CD4-positive, alpha-beta T cell treated with Interferon gamma for 1 hour (primary cell): ENCODE data around the gene SPACA9.

Source experiments
- DNase-seq: peaks from one replicate; pipeline ENCODE4 v3.0.0-alpha.2; 2020

The SPACA9 gene

DNA sequence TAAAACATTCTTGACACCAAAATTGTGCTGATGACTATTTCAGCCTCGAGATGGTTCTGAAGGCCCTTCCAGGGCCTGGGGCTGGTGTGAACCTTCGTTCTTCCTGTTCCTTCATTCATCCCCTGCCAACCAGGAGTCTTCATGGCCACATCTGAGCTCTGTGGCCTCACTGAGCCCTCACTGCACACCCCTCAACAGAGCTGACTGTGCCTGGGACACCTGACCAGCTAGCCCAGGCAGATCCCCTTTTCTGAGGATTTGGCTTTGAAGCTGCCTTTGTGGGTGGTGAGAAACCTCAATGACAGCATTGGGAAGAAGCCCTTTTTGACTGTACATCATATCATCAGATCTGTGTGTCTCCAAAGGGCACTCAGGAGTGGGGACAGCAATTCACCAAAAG is 14.4 kb upstream of the SPACA9 start:
- no peak for DNase-seq

DNA sequence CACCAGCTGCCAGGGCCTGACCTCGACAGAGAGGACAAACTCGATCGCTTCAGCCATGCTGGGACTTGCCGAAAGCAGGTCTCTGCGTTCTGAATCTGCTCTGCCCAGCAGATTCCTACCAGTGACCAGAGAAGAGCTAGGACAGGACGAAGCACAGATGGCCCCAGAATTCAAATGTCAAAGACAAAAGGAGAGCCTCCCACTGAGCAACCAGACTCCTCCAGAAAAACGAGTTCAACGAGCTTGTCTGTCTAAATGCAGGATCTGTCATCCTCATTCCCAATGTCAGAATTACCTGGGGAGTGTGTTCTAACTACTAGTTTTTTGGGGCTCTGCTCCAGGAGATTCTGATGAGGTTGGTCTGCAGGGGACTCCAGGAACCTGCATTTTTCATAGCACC is 14.0 kb upstream of the SPACA9 start:
- DNase-seq = no peak

DNA sequence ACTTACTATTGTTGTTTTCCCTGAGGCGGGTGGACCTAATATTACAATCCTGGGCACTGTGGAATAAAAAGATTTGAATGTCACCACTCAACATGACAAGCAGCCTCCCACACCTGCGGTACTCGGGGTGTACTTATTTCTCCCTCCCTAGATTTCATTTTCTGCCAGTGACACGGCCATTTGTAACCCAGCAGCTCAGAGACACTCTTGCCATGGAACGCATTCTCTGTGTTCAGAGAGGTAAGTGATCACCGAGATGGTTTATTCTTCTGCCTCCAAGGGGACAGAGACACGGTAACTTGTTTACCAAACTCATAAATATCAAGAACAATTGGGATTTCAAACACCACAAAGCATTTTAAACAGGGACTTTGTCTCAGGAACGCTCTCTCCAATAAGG is 11.8 kb upstream of the SPACA9 start:
- no peak for DNase-seq

DNA sequence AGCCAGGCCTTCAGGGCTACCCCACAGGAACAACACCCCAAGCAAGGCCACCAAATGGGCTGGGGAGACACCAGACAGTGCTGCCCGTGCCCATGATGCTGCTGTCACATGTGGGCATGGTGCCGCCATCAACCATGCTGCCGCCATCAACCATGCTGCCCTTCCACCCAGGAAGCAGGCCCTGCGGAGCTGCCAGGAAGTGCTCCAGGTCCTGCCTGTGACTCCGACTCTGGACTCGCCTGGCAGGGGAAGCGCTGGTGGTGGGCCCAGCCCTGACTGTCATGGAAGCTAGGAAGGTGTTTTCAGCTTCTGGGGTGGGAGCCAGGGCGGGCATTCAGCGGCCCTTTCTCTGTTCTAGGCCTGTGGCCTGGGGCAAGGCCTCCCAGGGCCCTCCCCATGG is 9.4 kb upstream of the SPACA9 start:
- no peak for DNase-seq

DNA sequence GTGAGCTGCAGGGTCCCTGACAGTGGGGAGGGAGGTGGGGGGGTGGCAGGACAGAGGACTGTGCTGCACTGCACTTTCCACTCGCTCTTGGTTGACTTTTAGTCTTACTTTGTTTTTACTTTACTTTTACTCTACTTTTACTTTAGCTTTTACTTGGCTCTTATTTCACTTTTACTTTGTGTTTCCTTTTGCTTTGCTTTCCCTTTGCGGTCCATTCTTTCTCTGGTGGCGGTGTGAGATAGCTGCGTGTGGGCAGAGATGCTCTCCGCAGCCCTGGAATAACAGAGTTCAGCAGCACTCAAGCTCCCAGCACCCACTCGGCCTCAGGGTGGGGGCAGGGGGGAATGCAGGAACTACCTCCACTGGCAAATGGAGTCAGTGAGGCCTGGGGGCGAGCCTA is 5.3 kb upstream of the SPACA9 start:
- no peak for DNase-seq

DNA sequence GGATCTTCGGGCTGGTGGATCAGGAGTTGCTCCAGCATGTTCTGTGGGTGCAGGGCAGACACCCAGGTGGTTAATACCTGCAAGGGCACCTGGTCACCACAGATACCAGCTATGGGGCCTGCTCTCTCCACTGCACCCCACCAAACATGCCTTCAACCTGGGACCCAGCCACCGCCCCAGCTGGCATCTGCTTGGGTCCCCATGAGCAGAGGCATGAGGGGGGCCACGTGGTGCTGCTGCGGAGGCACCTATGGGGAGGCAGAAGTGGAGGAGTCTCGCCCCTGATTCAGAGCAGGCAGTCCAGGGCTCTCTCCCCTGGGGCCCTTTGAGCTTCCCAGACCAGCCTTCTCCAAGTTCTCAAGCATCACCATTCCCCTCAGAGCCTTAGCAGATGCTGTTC is 3.5 kb upstream of the SPACA9 start:
- no peak for DNase-seq

DNA sequence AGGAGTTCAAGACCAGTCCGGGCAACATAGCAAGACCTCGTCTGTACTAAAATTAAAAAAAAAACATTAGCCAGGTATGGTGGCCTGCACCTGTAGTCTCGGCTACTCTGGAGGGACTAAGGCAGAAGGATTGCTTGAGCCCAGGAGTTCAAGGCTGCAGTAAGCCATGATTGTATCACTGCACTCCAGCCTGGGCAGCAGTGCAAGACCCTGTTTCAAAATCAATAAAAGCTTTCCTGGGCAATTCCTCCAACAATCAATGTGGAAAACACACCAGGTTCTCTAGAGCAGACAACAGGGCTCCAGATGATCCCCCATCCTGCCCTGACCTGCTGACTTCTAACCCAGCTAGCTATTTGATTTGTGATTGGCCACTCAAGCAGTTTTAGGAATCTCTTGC is 1.8 kb upstream of the SPACA9 start:
- no peak for DNase-seq

DNA sequence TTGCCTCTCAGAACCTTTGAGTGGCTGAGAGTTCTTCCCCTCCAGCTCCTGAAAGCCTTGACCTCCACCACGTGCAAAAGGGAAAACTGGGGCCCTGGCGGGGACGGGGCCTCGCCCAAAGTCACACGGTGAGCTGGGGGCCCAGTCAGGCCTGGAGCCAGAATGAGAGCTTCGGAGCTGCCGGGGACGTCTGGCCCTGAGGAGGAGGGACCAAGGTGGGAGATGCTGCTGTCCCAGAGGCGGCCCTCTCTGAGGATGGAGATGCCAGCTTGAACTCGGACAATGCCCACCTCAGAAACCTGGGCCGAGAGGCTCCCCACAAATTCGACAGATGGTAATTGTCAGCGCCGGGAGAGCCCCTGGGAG is 1.3 kb upstream of the SPACA9 start:
- DNase-seq = no peak

DNA sequence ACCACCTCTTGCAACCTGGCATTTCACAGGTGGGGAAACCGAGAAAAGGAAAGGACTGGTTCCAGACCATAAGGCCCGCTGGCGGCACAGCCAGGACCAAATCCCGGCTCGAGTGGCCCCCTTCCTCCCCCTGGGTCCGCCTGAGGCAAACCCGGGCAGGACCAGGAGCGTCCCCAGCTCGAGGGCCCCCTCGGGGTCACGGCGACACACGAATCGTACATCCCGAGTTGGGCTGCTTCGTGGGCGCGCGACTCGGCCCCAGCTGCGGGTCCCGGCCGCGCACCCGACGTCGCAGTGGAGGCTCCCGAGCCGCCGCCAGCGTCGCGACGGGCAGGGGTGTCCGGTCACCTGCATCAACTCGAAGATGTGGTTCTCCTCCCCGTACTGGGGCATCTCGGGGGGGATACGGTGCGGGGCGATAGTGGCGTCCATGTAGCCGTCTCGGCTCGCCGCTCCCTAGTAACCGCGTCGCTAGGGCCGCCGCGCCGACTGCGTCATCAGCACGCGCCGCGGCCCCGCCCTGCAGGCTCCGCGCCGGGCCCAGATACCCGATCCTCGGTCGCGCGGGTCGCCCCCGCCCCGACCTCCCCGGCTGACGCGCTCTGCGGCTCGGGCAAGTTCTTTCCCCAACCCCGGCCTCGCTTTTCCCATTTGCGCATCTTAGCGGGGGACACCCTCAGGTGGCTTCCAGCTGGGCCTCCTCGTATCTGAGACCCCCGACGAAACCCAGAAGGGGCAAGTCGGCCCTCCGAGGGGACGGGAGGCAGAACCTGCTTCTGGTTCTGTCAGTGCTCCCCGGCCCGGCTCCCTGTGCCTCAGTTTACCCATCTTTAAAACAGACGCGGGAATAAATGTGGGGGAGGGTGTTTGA is 639 bp upstream of the SPACA9 start, which contains the start of gene AK8:
TSS of gene AK8 (minus strand) at position 461 of the 871 bp plus-strand sequence. CDS start at position 432, 29 bp downstream.
- peak; percentile 76 for DNase-seq

DNA sequence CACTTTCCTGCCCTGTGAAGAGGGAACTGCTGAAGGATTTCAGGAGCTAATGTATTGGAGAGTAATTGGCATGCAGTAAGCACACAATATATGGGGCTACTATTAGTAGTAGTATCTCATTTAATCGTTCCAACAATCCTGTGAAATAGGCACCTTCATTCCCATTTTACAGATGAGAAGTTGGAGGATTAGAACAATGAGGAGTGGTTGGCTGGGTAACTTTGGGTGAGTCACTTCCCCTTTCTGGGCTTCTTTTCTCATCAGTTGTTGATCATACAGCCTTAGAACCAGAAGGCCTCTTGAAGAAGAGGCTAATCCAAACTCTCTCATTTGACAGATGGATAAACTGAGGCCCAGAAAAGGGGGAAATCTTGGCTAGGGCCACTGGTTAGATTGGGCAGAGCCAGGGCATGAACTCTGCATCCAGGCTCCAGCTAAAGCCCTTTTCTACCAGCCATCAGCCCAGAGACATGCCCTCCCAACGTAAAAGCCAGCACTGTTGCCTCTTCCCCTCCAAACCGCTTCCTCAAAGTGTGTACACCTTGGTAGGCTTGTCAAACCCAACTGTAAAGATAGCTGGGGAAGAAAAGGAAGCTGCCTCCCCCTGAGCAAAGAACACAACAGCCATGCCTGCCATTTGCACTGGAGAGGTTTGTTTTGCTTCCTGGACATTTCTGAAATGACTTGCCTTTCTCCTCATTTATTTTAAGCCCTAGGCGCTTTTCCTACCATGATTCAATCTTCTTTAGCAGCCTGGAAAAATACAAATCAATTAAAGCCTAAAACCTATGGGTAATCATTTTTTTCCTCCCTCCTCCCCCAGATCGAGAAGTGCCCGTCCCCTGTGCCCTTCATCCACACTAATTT is 992 bp downstream of the SPACA9 start:
- no peak for DNase-seq

DNA sequence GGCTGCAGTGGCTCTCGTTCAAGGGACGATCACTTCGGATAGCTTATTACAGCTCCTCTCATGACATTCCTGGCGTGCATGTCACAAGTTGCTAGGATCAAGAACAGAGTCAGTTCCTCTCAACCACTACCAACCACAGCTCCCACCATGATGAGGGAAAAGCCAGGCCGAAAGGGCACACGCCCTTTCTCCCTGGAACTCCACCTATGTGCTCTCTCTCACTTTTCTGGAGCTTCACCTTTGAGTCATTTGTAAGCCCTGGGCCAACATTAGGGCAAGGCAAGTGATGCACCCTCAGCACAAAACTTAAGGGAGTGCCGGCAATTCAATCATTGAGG is 1.6 kb downstream of the SPACA9 start:
- DNase-seq = no peak

DNA sequence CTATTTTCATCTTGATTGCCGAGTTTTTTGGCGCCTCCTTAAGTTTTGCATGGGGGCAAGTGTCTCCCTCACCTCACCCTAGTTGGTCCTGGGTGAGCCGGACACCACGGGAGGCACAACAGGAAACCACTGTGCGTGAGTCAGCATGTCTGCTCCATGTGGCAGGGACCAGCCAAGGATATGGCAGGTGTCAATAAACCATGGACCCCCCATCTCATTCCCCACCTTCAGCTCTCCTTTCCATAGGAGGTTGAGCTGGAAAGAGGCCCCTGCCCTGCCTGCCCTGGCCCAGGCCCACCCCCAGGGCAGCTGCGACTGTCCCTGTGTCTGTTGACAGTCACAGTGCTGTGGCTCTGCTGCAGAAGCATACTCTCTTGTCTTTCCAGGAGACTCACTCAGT is 3.1 kb downstream of the SPACA9 start:
- no peak for DNase-seq

DNA sequence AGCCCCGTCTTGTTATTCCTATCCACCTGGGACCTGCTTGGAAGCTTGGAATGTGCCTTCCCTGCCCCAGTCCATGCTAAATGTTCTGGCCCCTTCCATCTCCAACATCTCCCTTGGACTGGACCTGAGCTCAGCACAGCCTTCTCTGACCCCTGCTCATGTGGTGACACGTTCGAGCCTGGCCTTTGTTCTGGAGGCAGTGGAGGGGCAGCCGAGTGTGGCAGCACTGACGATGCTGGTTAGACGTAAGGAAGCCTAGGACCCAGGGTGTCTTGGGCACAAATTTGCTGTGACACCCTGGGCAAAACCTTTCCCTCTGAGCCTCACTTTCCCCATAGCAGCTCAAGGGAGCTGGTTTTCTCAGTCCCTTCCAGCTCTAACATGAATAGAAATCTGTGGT is 3.9 kb downstream of the SPACA9 start:
- DNase-seq = no peak

DNA sequence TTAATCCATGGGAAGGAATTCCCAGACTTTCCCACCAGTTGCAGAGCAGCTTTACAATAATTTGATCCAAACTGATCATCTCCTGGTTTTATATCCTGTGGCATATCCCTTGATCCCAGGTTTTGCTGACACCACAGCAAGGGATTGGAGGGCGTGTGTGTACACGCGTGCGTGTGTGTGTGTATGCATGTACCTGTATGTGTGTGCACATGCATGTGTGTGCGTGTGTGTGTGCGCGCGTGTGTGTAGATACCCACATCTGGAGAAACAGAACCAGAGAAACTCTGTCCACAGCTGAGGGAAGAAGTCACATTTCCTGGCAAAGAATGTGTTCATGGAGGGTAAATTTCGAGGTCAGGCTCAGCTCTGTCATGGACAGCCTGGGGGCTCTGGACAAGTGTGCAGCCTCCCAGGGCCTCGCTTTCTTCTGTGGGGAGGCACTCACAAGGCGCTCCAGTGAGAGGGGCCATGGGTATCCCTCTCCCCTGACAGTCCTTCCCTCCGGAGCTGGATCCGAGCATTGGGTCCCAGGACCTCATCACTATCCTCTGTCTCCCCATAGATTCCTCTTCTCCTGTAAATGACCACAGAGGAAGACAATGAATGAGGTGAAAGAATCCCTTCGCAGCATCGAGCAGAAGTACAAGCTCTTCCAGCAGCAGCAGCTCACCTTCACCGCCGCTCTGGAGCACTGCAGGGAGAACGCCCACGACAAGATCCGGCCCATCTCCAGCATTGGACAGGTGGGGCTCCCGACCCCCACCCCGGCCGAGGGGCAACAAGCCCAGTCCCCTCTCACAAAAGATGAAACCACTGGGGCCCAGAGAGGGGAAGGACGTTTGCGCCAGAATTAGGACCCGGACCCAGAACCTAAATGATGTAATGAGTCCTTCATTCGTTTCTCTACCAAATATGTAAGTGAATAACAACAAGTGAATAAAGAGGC is 4.9 kb downstream of the SPACA9 start:
- no peak for DNase-seq

DNA sequence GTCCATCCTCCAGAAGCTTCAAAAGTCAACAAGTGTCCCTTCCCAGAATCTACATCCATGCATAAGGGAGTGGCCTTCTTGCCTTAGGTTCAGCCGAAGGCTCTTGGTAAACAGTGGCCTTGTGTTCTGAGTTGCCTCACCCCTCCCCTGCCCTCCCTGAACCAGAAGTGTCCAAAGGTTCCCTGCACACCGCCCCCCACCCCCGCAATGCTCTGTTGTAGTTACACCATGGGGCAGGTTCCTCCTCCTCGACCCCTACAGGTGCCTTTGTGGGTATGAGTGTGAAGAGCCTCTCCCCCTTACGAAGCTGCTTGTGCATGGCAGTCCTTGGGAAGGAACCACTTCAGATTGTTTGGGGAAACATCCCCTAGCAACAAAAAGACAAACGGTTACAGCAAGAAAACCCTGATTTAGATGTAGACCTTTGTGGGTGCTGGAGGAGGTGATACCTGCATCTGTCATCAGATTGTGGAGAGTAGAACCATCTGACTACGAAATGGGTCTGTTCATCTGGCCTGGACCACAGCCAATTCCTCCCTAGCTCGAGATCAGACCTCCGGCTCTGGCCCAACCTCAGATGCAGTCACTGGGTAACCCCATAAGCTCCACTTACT is 7.1 kb downstream of the SPACA9 start:
- DNase-seq = no peak

DNA sequence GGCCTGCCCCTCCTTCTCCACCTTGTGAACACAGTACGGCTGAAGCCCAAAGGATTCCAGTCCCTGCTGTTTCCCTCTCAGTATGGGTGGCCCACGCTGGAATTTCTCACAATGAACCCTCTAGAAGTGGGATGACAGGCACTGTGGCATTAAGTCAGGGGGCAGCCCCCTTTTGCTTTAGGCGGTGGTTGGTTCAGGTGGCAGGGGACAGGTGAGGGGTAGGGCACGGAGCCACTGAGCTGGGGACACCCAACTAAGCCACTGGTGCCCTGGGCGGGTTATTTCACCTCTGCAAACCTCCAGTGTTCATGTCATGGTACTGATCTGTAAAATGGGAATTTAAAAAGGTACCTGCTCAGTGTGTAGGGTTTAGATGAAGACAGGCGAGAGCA is 7.6 kb downstream of the SPACA9 start:
- no peak for DNase-seq

DNA sequence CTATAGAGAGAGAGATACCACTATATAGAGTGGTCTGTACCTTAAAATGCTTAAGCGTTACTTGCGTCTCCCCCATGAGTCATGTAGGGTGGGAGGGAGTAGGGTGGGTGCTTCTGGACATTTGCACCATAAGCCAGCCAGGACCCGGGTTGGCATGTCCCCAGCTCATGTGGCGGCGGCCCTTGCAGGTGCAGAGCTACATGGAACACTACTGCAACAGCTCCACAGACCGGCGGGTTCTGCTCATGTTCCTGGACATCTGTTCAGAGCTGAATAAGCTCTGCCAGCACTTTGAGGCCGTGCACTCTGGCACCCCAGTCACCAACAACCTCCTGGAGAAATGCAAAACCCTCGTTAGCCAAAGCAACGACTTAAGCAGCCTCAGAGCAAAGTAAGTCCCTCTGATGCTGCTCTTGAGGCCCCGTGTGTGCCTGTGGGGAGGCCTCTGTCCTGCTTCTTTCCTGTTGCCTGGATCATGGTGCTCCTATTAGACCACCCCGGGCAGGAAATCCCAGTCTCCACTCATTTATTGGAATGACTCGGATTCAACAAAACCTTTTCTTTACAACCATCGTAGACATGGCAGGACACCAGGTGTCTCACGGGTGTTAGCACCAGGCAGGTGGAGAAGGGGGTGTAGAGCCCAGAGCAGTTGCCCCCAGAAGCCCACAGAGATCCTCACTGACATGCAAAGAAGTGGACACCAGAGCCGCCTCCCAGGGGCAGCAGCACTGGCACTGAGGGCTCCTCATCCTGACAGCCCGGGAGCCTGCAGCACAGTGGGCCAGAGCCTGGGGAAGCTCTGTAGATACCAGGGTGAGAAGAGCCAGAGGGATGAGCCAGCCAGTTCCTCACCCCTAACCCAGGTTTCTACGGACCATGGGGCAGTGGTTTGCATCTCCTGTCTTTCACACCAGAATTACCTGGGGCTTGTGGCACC is 8.8 kb downstream of the SPACA9 start:
- DNase-seq = no peak

DNA sequence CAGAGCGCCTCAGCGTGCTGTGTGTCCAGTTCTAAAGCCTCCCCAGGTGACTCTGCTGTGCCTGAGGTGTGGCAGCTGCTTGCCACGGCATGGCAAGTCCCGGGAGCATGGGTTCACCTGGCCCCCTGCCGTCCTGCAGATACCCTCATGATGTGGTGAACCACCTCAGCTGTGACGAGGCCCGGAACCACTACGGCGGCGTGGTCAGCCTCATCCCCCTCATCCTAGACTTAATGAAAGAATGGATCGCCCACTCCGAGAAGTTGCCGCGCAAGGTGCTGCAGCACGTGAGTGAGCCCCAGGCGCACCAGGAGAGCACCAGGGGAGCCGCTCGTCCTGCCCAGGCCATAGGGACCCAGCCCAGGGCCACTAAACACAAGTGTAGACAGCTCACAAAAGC is 9.5 kb downstream of the SPACA9 start:
- DNase-seq = no peak

DNA sequence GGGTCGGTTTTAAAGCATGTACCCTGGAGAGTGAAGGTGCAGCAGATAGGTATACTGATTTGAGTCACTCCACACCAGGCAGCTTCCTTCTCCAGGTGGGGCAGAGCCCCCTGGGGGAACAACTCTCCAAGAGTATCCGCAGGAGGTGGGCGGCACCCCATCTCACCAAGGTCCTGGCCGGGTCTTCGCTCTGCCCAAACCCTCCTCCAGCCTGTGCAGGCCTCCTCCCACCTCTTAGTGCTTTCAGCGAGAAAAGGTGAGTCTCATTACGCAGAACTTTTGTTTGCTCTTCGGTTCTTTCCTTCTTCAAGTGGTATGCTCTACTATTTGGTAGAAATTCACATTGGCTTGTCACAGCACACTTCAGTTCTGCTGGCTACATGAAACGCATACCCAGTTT is 13.7 kb downstream of the SPACA9 start:
- no peak for DNase-seq

DNA sequence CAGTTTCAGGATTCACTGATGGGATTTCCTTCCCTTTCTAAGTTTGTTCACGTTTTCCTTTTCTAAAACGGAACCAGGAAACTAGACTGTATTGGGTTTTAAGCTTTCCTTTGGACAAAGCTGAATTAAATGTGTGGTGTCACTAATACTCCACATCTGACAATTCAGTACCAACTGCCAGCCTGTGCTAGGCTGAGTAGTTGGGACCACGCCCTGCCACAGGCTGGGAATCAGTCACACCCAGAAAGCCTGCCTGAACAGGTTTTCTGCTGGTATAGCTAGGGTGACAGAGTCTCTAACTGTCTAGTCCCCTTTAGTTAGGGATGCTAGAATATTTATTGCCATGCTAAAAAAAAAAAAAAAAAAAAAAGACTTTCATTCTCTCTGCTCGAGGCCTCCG is 15.6 kb downstream of the SPACA9 start:
- DNase-seq = no peak
